PFSK-1 (cell line): ENCODE results near the gene RHOBTB3.

Source experiments
- FOXP2 ChIP-seq: optimal IDR thresholded peaks from 2 replicates; pipeline ENCODE3; 2011; ENCODE audit warnings: borderline replicate concordance, control low read depth, inconsistent platforms; ENCODE audit not compliant: insufficient read depth; ENCODE audit errors: extremely low read length, extremely low read depth
- POLR2AphosphoS5 ChIP-seq: IDR thresholded peaks from 2 replicates; pipeline ENCODE4 v1.6.1; 2012; ENCODE audit warnings: low read depth, mild to moderate bottlenecking, control low read depth, low read length, moderate library complexity
- REST ChIP-seq, 2 experiments: IDR thresholded peaks; 2 replicates each; pipeline versions ENCODE4 v1.6.1 to v1.8.0; 2011 to 2012; ENCODE audit warnings: low read depth in 2 of 2, low read length in 2 of 2, control low read depth in 1 of 2, inconsistent platforms in 1 of 2, mild to moderate bottlenecking in 1 of 2, moderate library complexity in 1 of 2; ENCODE audit not compliant: insufficient read depth in 1 of 2
- SIN3A ChIP-seq: IDR thresholded peaks from 2 replicates; pipeline ENCODE4 v1.6.1; 2012; ENCODE audit warnings: mild to moderate bottlenecking, low read length, moderate library complexity, borderline replicate concordance; ENCODE audit not compliant: insufficient read depth
- TAF1 ChIP-seq: IDR thresholded peaks from 2 replicates; pipeline ENCODE4 v1.6.1; 2012; ENCODE audit warnings: low read length, control low read depth, borderline replicate concordance; ENCODE audit not compliant: insufficient read depth

GRCh38 chr5:95763941-95764340, 32.8 kb downstream of the RHOBTB3 start:
- TF ChIP-seq TAF1 (no peak), POLR2AphosphoS5 (no peak), REST (IDR thresholded peaks at IDR 0.05; ENCODE audit: insufficient read depth in 1 of 2, low read depth in 2 of 2, low read length in 2 of 2) (no peak), SIN3A (no peak), FOXP2 (no peak)
